Body of pancreas (tissue), 4 donors: ENCODE measurements around the gene ATP4B. TPM values are rescaled to one million over a fixed set of nuclear protein-coding genes. Genes with fewer than 3 reads are reported as not detected.

Experiments used
- ATAC-seq: fragments of 150-250 bp; one replicate; pipeline ENCODE4 v1.9.1; 2016
- DNase-seq, 4 donors: peaks; one replicate each; pipeline ENCODE4 v3.0.0-alpha.2; 2019
- H3K27ac ChIP-seq, 4 donors: fragments of 200-600 bp; sonication (generic); 1 replicate in 3 of 4; 2 replicates in 1 of 4; pipeline versions ENCODE4 v1.5.1 to v1.6.1; 2016 to 2019; ENCODE audit warnings: mild to moderate bottlenecking in 1 of 4, mixed read lengths in 1 of 4, moderate library complexity in 1 of 4
- H3K27me3 ChIP-seq, 2 donors: fragments of 200-600 bp; sonication (generic); one replicate each; pipeline ENCODE4 v1.6.0; 2016; ENCODE audit warnings: mild to moderate bottlenecking in 1 of 2
- H3K36me3 ChIP-seq, 2 donors: fragments of 200-600 bp; sonication (generic); replicated peaks in 1 of 2; 2 replicates each; pipeline ENCODE4 v1.5.1; 2016; ENCODE audit warnings: low read depth in 2 of 2; ENCODE audit not compliant: insufficient read depth in 1 of 2
- H3K4me1 ChIP-seq: fragments of 200-600 bp; sonication (generic); one replicate; pipeline ENCODE4 v1.6.0; 2016
- H3K4me3 ChIP-seq, 2 donors: fragments of 200-600 bp; sonication (generic); 1 replicate in 1 of 2; 2 replicates in 1 of 2; pipeline ENCODE4 v1.5.1; 2016 to 2019
- H3K9me3 ChIP-seq, 3 donors: fragments of 200-600 bp; sonication (generic); 1 replicate in 2 of 3; 2 replicates in 1 of 3; pipeline ENCODE4 v1.5.1; 2016
- POLR2A ChIP-seq, 3 donors: fragments of 450-650 bp; IDR thresholded peaks; one replicate each; pipeline ENCODE4 v1.6.1; 2016; ENCODE audit warnings: antibody characterized with exemption in 3 of 3, mild to moderate bottlenecking in 2 of 3
- WGBS, 2 donors: methylation state at CpG; one replicate each; pipeline ENCODE4 v1.1.5; 2017; 5-methylcytosine and 5-hydroxymethylcytosine counted together
- intact Hi-C: fragments of 100-400 bp; cut with DNase I; formaldehyde crosslinking; loops from one replicate; pipeline ENCODE4 v1.15.1; 2023
- total RNA-seq, 2 donors: library from RNA; depleted of rRNA; stranded (reverse); fragments of >200 nt; gene quantifications; one replicate each; pipeline ENCODE4 v1.1.0, GENCODE V29; 2016
- TF ChIP-seq, protein P1 (sequence below), 7 experiments: fragments of 450-650 bp in 4 of 7; fragments of 200-600 bp in 3 of 7; sonication (generic) in 3 of 7; IDR thresholded peaks; one replicate each; pipeline ENCODE4 v1.5.1; 2016 to 2019; ENCODE audit warnings: antibody characterized with exemption in 7 of 7

ATP4B gene
- total RNA-seq, 2 donors from 2014 or later, result not detected

DNA sequence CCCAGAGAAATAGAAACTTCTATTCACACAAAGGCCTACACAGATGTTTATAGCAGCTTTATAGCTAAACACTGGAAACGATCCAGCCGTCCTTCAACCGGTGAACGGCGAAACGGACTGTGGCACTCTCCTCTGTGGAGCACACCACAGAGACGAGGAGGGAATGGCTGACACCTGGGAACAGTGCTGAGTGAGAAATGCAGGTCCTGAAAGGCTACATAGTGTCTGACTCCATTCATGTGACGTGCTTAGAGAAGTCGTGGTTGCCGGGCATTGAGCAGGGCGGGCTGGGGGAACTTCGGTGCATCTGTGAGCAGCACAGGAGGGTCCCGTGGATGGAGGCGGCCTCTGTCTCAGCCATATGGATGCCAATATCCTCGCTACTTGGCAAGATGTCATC lies 5.9 kb upstream of the ATP4B start:
- Histone ChIP-seq H3K27me3 (no peaks in the 10 kb centered on the region), H3K4me1 (peaks cover 8% of the 10 kb centered on the region), H3K9me3 (no peaks in the 10 kb centered on the region), H3K4me3 (no peak overlapping the region), H3K36me3 (no peaks in the 10 kb centered on the region), H3K27ac (no peak overlapping the region)
- ATAC-seq, result no peak
- TF ChIP-seq, protein P1, sequence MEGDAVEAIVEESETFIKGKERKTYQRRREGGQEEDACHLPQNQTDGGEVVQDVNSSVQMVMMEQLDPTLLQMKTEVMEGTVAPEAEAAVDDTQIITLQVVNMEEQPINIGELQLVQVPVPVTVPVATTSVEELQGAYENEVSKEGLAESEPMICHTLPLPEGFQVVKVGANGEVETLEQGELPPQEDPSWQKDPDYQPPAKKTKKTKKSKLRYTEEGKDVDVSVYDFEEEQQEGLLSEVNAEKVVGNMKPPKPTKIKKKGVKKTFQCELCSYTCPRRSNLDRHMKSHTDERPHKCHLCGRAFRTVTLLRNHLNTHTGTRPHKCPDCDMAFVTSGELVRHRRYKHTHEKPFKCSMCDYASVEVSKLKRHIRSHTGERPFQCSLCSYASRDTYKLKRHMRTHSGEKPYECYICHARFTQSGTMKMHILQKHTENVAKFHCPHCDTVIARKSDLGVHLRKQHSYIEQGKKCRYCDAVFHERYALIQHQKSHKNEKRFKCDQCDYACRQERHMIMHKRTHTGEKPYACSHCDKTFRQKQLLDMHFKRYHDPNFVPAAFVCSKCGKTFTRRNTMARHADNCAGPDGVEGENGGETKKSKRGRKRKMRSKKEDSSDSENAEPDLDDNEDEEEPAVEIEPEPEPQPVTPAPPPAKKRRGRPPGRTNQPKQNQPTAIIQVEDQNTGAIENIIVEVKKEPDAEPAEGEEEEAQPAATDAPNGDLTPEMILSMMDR (IDR thresholded peaks at IDR 0.05), result no peak
- intact Hi-C loops, result no loop called here
- DNase-seq, result peak in 2 of 4 donors; percentile 3 to 4
- 79 to 87% methylated on average over 15 of the region's 15 CpGs for WGBS, 2 donors

DNA sequence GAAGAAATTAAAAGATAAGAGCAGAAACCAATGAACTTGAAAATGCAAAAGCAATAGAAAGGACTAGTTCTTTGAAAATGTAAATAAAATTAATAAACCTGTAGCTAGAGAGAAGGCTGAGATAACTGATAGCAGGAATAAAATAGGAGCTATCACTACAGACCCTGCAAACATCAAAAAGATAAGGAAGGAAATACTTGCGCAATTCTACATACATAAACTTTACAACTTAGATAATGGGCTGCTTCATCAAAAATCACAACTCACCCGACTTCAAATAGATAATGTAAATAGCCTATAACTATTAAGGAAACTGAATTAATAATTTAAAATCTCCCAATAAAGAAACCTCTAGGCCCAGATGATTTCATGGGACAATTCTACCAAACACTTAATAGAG lies 3.5 kb upstream of the ATP4B start:
- 65% methylated on average over 2 of the region's 2 CpGs for WGBS, 2 donors
- Histone ChIP-seq H3K36me3 (no peaks in the 10 kb centered on the region), H3K27me3 (no peaks in the 10 kb centered on the region), H3K4me1 (peaks cover 8% of the 10 kb centered on the region), H3K27ac (no peak overlapping the region), H3K9me3 (no peaks in the 10 kb centered on the region), H3K4me3 (no peak overlapping the region)
- intact Hi-C loops, result no loop called here
- DNase-seq (no peak), ATAC-seq (no peak)
- no peak for TF ChIP-seq POLR2A (IDR thresholded peaks at IDR 0.05)
- TF ChIP-seq, protein P1 (IDR thresholded peaks at IDR 0.05), result no peak

DNA sequence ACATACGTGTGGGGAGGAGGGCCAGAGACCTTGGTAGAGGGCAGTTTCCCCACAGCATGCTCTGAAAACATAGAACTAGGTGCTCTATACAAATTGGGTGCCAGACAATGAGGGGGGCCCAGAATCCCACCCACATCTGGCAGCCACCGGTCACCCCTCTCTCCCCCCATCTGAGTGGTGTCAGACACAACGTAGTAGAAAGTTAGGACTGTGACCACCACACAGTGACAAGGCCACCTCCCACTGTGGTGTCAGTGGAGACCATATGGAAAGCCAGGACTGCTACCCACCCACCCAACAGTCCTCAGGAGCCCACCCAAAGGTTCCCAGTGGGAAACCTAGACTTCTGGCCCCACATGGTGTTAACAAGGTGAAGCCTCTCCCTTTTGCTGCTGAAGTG lies 2.1 kb upstream of the ATP4B start:
- H3K27ac ChIP-seq, result no peak overlapping the region
- no peak overlapping the region for H3K4me3 ChIP-seq
- ATAC-seq, result no peak
- intact Hi-C loops, result no loop called here
- TF ChIP-seq, protein P1 (IDR thresholded peaks at IDR 0.05), result no peak
- no peak for TF ChIP-seq POLR2A (IDR thresholded peaks at IDR 0.05)
- H3K4me1 ChIP-seq, result peaks cover 6% of the 10 kb centered on the region
- WGBS, 2 donors, result 60 to 63% methylated on average over 3 of the region's 3 CpGs
- H3K9me3 ChIP-seq, result no peaks in the 10 kb centered on the region
- no peaks in the 10 kb centered on the region for H3K27me3 ChIP-seq
- H3K36me3 ChIP-seq, result no peaks in the 10 kb centered on the region
- DNase-seq, result peak in 2 of 4 donors; percentile 3

DNA sequence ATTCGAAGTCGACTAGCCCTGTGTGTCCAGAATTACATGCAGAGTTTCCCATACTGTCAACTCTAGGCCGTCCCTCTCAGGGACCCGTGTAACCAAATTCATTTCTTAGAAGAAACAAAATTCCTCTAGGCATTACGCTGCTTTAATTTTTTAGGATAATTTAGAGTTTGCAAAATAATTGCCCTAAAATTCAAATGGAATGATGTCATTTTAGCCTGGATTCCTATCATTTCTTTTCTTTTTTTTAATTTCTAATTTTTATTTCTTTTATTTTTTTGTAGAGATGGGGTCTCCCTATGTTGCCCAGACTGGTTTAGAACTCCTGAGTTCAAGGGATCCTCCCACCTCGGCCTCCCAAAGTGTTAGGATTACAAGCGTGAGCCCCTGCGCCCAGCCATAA lies 1.3 kb upstream of the ATP4B start:
- H3K4me1 ChIP-seq, result no peaks in the 10 kb centered on the region
- DNase-seq (peak in 1 of 4 donors; percentile 1), ATAC-seq (no peak)
- intact Hi-C loops, result no loop called here
- TF ChIP-seq, protein P1 (IDR thresholded peaks at IDR 0.05), result no peak
- TF ChIP-seq POLR2A (IDR thresholded peaks at IDR 0.05), result no peak
- H3K9me3 ChIP-seq, result no peaks in the 10 kb centered on the region
- H3K27me3 ChIP-seq, result no peaks in the 10 kb centered on the region
- H3K4me3 ChIP-seq, result no peak overlapping the region
- H3K27ac ChIP-seq, result no peak overlapping the region
- no peaks in the 10 kb centered on the region for H3K36me3 ChIP-seq
- WGBS, 2 donors, result 88 to 91% methylated on average over 8 of the region's 8 CpGs

DNA sequence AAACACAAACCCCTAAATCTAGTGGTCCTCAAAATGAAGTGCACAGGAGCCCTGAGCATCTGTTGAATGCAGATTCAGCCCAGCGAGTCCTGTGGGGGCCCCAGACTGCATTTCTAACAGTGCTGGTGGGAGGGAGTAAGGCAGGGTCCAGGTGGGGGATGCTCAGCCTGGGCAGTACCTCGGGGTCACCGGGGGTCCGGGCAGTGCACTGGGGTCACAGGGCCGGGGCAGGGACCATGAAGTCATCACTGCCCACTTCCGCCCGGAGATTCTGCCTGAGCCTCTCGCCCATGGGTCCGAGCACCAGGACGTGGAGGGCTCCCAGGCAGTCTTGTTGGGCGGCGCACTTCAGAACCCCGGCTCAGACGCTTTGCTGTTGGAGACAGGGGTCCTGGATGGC lies 838 bp upstream of the ATP4B start:
- intact Hi-C loops, result no loop called here
- TF ChIP-seq, protein P1 (IDR thresholded peaks at IDR 0.05), result no peak
- TF ChIP-seq POLR2A (IDR thresholded peaks at IDR 0.05), result no peak
- H3K4me3 ChIP-seq, result no peak overlapping the region
- H3K27ac ChIP-seq, result no peak overlapping the region
- H3K36me3 ChIP-seq, result no peaks in the 10 kb centered on the region
- H3K4me1 ChIP-seq, result no peaks in the 10 kb centered on the region
- ATAC-seq (no peak), DNase-seq (peak in 2 of 4 donors; percentile 2 to 7)
- H3K27me3 ChIP-seq, result no peaks in the 10 kb centered on the region
- H3K9me3 ChIP-seq, result no peaks in the 10 kb centered on the region
- 77 to 100% methylated on average over 1 to 14 of the region's 14 CpGs for WGBS, 2 donors
